SK-N-MC (cell line): ENCODE measurements around the gene ERG28.
A peak's percentile ranks its signal among the peaks of the same experiment; 100 is the strongest.

ENCODE experiments used
- DNase-seq: peaks from one replicate; pipeline ENCODE4 v3.0.0-alpha.2; 2011; ENCODE audit warnings: low read depth, low spot score
- H3K27ac ChIP-seq: fragments of 200-600 bp; sonication (generic); 2 replicates; pipeline ENCODE4 v1.5.1; 2016; ENCODE audit warnings: mixed run types
- H3K36me3 ChIP-seq: fragments of 200-600 bp; sonication (generic); 2 replicates; pipeline ENCODE4 v1.6.1; 2017; ENCODE audit warnings: antibody characterized with exemption, low read length, mixed read lengths; ENCODE audit not compliant: insufficient read depth
- H3K4me3 ChIP-seq: fragments of 200-600 bp; sonication (generic); 2 replicates; pipeline ENCODE4 v1.5.1; 2016
- H3K9ac ChIP-seq: fragments of 200-600 bp; sonication (generic); 2 replicates; pipeline ENCODE4 v1.8.0; 2017; ENCODE audit warnings: mixed run types, mixed read lengths; ENCODE audit not compliant: insufficient read length
- H3K9me3 ChIP-seq: fragments of 200-600 bp; sonication (generic); 2 replicates; pipeline ENCODE4 v1.6.1; 2017; ENCODE audit warnings: low read depth, mild to moderate bottlenecking, antibody characterized with exemption, low read length, moderate library complexity, mixed read lengths
- EZH2 ChIP-seq: fragments of 200-600 bp; sonication (generic); IDR thresholded peaks from one replicate; pipeline ENCODE4 v1.6.1; 2017; ENCODE audit warnings: antibody characterized with exemption
- FOXP2 ChIP-seq: optimal IDR thresholded peaks from 2 replicates; pipeline ENCODE3; 2011; ENCODE audit warnings: mild to moderate bottlenecking, moderate library complexity; ENCODE audit not compliant: insufficient read depth; ENCODE audit errors: extremely low read length, control extremely low read depth
- POLR2AphosphoS5 ChIP-seq: IDR thresholded peaks from 2 replicates; pipeline ENCODE4 v1.6.1; 2012; ENCODE audit warnings: mild to moderate bottlenecking, low read depth, low read length, borderline replicate concordance

The ERG28 gene

DNA sequence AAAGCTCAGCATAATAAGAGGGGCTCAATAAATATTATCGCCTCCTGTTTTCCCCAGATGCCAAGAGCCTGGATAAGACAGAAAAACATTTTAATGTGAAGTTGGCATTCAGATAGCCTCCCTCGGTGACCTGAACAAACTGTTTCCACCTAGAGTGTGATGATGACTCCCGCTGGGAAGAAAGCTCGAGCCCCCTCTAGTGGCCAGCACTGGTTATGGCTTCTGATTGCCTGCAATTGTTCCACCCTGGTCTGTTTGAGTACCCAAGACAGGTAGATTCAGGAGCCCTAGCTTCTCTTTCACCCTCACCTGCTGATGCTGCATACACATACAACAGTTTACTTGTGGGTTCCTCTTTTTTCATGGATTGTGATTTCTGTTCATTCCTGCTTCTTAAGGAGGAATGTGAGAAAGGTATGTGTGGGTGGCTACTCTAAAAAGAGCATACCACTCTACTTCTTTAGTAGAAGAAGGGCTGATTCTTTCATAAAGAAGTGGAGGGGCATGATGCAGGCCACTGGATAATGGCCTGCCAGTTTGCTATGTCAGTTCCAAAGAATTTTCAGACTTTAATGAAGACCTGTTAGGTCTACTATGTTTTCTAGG, 6.4 kb downstream of the ERG28 start:
- DNase-seq = peak; percentile 24
- H3K36me3 ChIP-seq = peaks cover 90% of the 10 kb centered on the region

DNA sequence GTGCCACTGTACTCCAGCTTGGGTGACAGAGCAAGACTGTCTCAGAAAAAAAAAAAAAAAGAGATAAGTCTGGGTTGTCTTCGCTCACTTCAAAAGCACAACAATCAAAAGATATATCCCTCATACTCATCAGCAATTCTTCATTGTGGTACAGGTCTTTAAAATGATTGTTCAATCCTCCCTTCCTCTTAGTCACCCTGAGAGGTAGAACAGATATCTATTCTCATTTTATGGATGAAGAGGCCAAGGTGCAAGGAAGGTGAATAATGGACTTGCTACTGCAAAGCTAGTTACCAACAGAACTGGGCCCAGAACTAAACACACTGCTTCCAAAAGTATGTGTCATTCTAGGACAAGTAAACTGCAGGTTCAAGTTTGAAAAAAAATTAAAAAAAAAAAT, 7.1 kb downstream of the ERG28 start:
- Histone ChIP-seq H3K27ac (no peak overlapping the region), H3K36me3 (peaks cover 91% of the 10 kb centered on the region), H3K9ac (no peak overlapping the region), H3K4me3 (no peak overlapping the region), H3K9me3 (no peaks in the 10 kb centered on the region)
- DNase-seq = no peak
- TF ChIP-seq FOXP2 = no peak
- TF ChIP-seq EZH2 = no peak
- TF ChIP-seq POLR2AphosphoS5 = no peak

More for the DNA sequence above, 6.4 kb downstream of the ERG28 start:
- no peak overlapping the region for H3K27ac ChIP-seq
- no peak overlapping the region for H3K9ac ChIP-seq
- TF ChIP-seq POLR2AphosphoS5 (no peak), EZH2 (no peak), FOXP2 (no peak)
- no peaks in the 10 kb centered on the region for H3K9me3 ChIP-seq
- no peak overlapping the region for H3K4me3 ChIP-seq

DNA sequence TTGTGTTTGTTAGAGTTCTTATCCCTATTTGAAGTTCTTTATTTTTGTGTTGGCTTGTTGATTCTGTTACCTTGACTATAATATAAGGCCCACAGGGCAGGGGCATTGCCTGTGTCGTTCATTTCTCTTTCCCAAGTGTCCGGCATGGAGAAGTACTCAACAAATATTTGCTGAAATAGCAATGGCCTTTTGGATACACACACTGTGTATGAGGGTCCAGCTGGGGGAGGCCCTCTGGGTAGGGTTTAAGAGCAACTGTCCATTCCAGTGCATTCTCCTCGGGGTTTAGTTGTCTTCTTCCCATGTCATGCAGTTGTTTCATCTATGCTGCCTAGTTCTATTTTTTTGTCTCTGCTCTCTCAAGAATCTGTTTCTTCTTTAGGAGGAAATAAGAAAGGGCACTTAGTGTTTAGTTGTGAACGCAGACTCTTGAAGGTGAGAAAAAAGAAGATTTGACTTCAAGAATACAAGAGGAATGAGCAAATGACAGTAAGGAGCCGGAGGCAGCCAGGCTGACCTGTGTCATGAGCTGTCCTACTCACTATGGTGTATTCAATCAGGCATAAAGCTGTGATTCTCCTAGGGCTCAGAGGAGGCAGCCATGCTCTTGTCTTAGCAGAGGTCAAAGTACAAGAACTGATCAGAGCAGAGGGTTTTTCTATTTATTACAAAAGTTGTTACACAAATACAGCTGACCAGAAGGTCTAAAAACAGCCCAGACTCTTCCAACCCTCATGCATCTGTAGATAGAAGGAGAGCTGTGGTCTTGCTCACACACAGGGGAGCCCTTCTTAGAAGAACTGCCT, 10.2 kb downstream of the ERG28 start:
- Histone ChIP-seq H3K36me3 (peaks cover 69% of the 10 kb centered on the region), H3K4me3 (no peak overlapping the region), H3K9me3 (no peaks in the 10 kb centered on the region), H3K27ac (no peak overlapping the region), H3K9ac (no peak overlapping the region)
- no peak for DNase-seq
- TF ChIP-seq EZH2 (no peak), POLR2AphosphoS5 (no peak), FOXP2 (no peak)

DNA sequence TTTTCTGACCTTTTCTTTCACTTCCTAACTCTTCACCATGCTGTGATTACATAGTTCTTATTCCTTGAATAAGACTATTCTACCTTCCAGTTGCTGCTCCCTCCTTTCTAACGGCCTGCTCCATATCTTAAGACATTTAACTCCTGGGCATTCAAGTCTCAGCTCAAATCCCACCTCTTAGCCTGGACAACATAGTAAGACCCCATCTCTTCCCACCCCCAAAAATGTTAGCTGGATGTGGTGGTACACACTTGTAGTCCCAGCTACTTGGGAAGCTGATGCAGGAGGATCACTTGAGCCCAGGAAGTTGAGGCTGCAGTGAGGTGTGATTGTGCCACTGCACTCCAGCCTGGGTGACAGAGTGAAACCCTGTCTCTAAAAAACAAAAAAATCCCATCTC, 10.9 kb downstream of the ERG28 start:
- Histone ChIP-seq H3K27ac (no peak overlapping the region), H3K36me3 (peaks cover 62% of the 10 kb centered on the region), H3K9me3 (no peaks in the 10 kb centered on the region), H3K4me3 (no peak overlapping the region), H3K9ac (no peak overlapping the region)
- TF ChIP-seq POLR2AphosphoS5 = no peak
- no peak for TF ChIP-seq FOXP2
- TF ChIP-seq EZH2 = no peak
- DNase-seq = no peak

DNA sequence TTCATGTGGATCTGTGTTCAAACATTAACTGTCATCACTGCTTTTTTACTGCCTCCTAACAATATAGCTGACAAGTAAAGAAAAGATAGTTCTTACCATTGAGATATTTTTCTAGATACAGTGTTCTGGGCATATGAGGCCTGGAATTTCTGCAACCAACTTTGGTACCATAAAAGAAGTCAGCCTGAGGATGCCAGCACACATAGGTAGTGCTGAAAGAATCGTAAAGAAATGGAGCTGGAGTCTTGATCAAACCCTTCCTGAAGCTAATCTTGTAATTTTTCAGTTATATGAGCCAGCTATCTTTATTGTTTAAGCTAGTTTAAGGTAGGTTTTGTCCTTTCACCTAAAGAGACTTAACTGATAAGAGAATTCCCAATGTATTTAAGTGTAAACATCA, 11.3 kb downstream of the ERG28 start:
- peaks cover 58% of the 10 kb centered on the region for H3K36me3 ChIP-seq
- H3K9me3 ChIP-seq = no peaks in the 10 kb centered on the region
- H3K4me3 ChIP-seq = no peak overlapping the region
- TF ChIP-seq FOXP2 = no peak
- no peak for TF ChIP-seq POLR2AphosphoS5
- no peak for TF ChIP-seq EZH2
- no peak overlapping the region for H3K9ac ChIP-seq
- H3K27ac ChIP-seq = no peak overlapping the region
- no peak for DNase-seq

DNA sequence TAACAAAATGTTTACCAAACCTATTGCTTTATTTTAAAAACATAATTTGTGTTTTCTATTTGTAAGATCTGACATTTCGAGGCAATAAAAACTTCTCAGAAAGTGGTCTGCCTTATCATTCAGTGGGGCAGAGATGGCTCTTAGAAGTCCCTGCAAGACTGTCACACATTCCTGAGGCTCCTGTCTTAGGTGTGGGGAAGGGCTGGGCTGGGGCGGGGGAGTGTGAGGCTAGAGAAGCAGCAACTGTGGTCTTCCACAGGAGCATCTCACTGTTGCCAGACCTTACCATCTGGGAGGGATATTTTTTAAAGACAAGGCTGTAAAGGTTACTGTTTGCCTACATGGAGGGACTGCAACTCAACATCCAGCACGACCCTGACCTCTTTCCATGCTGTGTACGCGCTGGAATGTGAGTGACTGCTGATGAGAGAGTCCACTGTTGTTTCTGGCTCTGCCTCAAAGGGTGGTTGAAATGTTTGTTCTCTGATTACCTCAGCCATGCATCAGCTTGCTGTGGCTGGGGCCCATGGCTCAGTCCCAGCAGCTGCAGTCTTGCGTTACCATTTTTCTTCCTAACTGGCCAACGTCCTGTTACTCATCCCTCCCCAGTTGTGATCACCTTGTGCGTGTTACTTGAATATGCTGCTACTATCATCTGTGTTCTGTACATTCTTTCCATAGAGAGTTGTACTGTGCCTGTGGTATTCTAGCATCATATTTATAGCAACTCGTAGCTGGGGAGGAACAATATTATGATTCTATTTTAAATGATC, 12.4 kb downstream of the ERG28 start:
- Histone ChIP-seq H3K9ac (no peak overlapping the region), H3K36me3 (peaks cover 48% of the 10 kb centered on the region), H3K9me3 (no peaks in the 10 kb centered on the region), H3K27ac (no peak overlapping the region), H3K4me3 (no peak overlapping the region)
- no peak for TF ChIP-seq POLR2AphosphoS5
- TF ChIP-seq EZH2 = no peak
- TF ChIP-seq FOXP2 = no peak
- no peak for DNase-seq

DNA sequence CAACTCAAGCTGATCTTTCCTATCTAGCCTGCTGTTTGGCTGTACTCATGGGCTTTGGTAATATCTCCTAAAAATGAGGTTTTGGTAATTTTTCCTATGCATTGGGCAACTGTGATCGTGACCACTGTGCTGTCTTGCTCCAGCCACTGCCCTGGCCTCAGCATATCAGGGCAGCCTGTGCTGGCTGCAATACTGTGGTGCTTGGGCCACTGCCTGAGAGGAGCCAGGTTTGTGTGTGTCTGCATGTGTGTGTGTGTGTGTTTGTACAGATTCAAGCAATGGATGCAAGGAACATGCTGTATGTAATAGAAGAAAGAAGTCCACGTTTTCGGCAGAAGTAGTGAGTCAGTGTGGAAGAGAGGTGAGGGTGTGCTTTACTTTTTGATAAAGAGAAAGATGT, 13.0 kb downstream of the ERG28 start:
- TF ChIP-seq POLR2AphosphoS5 (no peak), FOXP2 (no peak), EZH2 (no peak)
- Histone ChIP-seq H3K4me3 (no peak overlapping the region), H3K36me3 (peaks cover 42% of the 10 kb centered on the region), H3K9ac (no peak overlapping the region), H3K27ac (no peak overlapping the region), H3K9me3 (no peaks in the 10 kb centered on the region)
- DNase-seq = no peak

DNA sequence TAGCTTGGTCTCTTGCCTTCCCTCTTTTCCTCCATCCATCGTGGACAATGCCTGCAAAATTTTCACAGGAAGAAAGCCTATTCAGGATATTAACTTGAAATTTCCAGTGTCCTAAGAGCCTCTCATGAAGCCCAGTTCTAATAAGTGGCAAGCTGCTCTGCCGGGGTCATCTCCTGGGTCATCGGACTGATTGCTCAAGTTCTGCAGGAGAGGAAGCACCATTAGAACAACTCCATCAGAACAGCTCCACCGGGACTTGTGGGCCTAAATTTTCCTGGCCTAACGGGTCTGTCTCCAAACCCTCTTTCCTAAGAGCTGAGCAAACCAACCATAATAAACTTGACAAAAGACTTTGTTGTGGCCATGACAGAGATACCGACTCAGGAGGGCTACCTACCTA, 13.9 kb downstream of the ERG28 start:
- Histone ChIP-seq H3K27ac (no peak overlapping the region), H3K4me3 (no peak overlapping the region), H3K9ac (no peak overlapping the region), H3K36me3 (peaks cover 33% of the 10 kb centered on the region), H3K9me3 (no peaks in the 10 kb centered on the region)
- no peak for TF ChIP-seq POLR2AphosphoS5
- TF ChIP-seq EZH2 = no peak
- no peak for TF ChIP-seq FOXP2
- DNase-seq = no peak
